H9 (cell line): Measurements from ENCODE around the gene HOXD11. TPM values are rescaled to one million over a fixed set of nuclear protein-coding genes. Genes with fewer than 3 reads are reported as not detected.
A peak's percentile ranks its signal among the peaks of the same experiment; 100 is the strongest.

ENCODE experiments used
- DNase-seq: peaks from one replicate; pipeline ENCODE4 v3.0.0-alpha.2; 2017
- H2AFZ ChIP-seq: one replicate; pipeline ENCODE4 v1.6.1; 2013; ENCODE audit warnings: mild to moderate bottlenecking, low read length, control low read depth, moderate library complexity
- H2AK5ac ChIP-seq: 2 replicates; pipeline ENCODE4 v1.6.1; 2013; ENCODE audit warnings: low read length, control low read depth, mixed read lengths; ENCODE audit not compliant: insufficient read length
- H2BK120ac ChIP-seq: one replicate; pipeline ENCODE4 v1.6.1; 2013; ENCODE audit warnings: low read depth, mild to moderate bottlenecking, low read length, control low read depth, inconsistent platforms; ENCODE audit not compliant: poor library complexity, severe bottlenecking
- H2BK12ac ChIP-seq: 2 replicates; pipeline ENCODE4 v1.6.1; 2013; ENCODE audit warnings: low read length, control low read depth, mixed read lengths, low read depth; ENCODE audit not compliant: insufficient read length
- H2BK15ac ChIP-seq: 2 replicates; pipeline ENCODE4 v1.6.1; 2013; ENCODE audit warnings: low read depth, low read length, control low read depth
- H2BK20ac ChIP-seq: one replicate; pipeline ENCODE4 v1.6.1; 2013; ENCODE audit warnings: low read depth, mild to moderate bottlenecking, low read length, control low read depth, inconsistent platforms; ENCODE audit not compliant: poor library complexity, severe bottlenecking
- H2BK5ac ChIP-seq: 2 replicates; pipeline ENCODE4 v1.6.1; 2013; ENCODE audit warnings: low read length, control low read depth, mixed read lengths; ENCODE audit not compliant: insufficient read length
- H3K14ac ChIP-seq: 2 replicates; pipeline ENCODE4 v1.6.1; 2013; ENCODE audit warnings: low read length, control low read depth; ENCODE audit not compliant: insufficient read depth
- H3K18ac ChIP-seq: 2 replicates; pipeline ENCODE4 v1.6.1; 2013; ENCODE audit warnings: low read depth, mild to moderate bottlenecking, mixed read lengths, low read length, control low read depth; ENCODE audit not compliant: insufficient read length
- H3K23ac ChIP-seq: 2 replicates; pipeline ENCODE4 v1.6.1; 2013; ENCODE audit warnings: low read length, control low read depth, mixed read lengths, low read depth; ENCODE audit not compliant: insufficient read length
- H3K23me2 ChIP-seq: 2 replicates; pipeline ENCODE4 v1.6.1; 2013; ENCODE audit warnings: low read depth, mild to moderate bottlenecking, mixed read lengths, low read length, control low read depth; ENCODE audit not compliant: insufficient read length, poor library complexity, severe bottlenecking
- H3K27ac ChIP-seq: 2 replicates; pipeline ENCODE4 v1.5.1; 2013; ENCODE audit warnings: low read length, control low read depth, mixed read lengths, low read depth; ENCODE audit not compliant: insufficient read length
- H3K27me3 ChIP-seq: 2 replicates; pipeline ENCODE4 v1.6.1; 2013; ENCODE audit warnings: low read length, control low read depth, inconsistent platforms; ENCODE audit not compliant: insufficient read depth
- H3K4ac ChIP-seq: 2 replicates; pipeline ENCODE4 v1.6.1; 2013; ENCODE audit warnings: low read depth, mild to moderate bottlenecking, control low read depth, inconsistent platforms, low read length, moderate library complexity
- H3K4me1 ChIP-seq: 2 replicates; pipeline ENCODE4 v1.6.1; 2013; ENCODE audit warnings: low read length, control low read depth, inconsistent platforms; ENCODE audit not compliant: insufficient read depth
- H3K4me2 ChIP-seq: 2 replicates; pipeline ENCODE4 v1.6.1; 2013; ENCODE audit warnings: low read length, control low read depth, mixed read lengths; ENCODE audit not compliant: insufficient read length, insufficient read depth
- H3K56ac ChIP-seq: 2 replicates; pipeline ENCODE4 v1.6.1; 2013; ENCODE audit warnings: low read depth, mild to moderate bottlenecking, mixed read lengths, low read length, control low read depth; ENCODE audit not compliant: insufficient read length
- H3K79me1 ChIP-seq: 2 replicates; pipeline ENCODE4 v1.6.1; 2013; ENCODE audit warnings: low read depth, mild to moderate bottlenecking, moderate library complexity, low read length, control low read depth, inconsistent platforms; ENCODE audit not compliant: insufficient read depth, poor library complexity, severe bottlenecking
- H3K79me2 ChIP-seq: 2 replicates; pipeline ENCODE4 v1.6.1; 2013; ENCODE audit warnings: low read length, control low read depth, inconsistent platforms; ENCODE audit not compliant: insufficient read depth
- H3K9ac ChIP-seq: 2 replicates; pipeline ENCODE4 v1.6.1; 2013; ENCODE audit warnings: low read length, control low read depth, mixed read lengths; ENCODE audit not compliant: insufficient read length; ENCODE audit errors: extremely low read depth
- H3K9me3 ChIP-seq: one replicate; pipeline ENCODE4 v1.6.1; 2013; ENCODE audit warnings: low read depth, low read length, inconsistent platforms; ENCODE audit not compliant: control insufficient read depth
- H3T11ph ChIP-seq: one replicate; pipeline ENCODE4 v1.6.1; 2013; ENCODE audit warnings: mild to moderate bottlenecking, low read length, control low read depth, inconsistent platforms
- H4K20me1 ChIP-seq: one replicate; pipeline ENCODE4 v1.6.1; 2013; ENCODE audit not compliant: control insufficient read depth, insufficient read length, insufficient read depth
- H4K5ac ChIP-seq: 2 replicates; pipeline ENCODE4 v1.6.1; 2013; ENCODE audit warnings: low read depth, mild to moderate bottlenecking, mixed read lengths, low read length, control low read depth; ENCODE audit not compliant: insufficient read length
- H4K8ac ChIP-seq: replicated peaks from 2 replicates; pipeline ENCODE4 v1.6.1; 2013; ENCODE audit warnings: low read length, control low read depth, mixed read lengths, low read depth; ENCODE audit not compliant: insufficient read length
- H4K91ac ChIP-seq: 2 replicates; pipeline ENCODE4 v1.6.1; 2013; ENCODE audit warnings: low read depth, mild to moderate bottlenecking, moderate library complexity, mixed read lengths, low read length, control low read depth; ENCODE audit not compliant: insufficient read length
- H3K27ac Mint-ChIP-seq, 3 experiments: 2 replicates in 2 of 3; 3 replicates in 1 of 3; pipeline ENCODE4 v1.8.0; 2020 to 2021; ENCODE audit warnings: mixed read lengths in 3 of 3, mild to moderate bottlenecking in 1 of 3, moderate library complexity in 1 of 3
- H3K27me3 Mint-ChIP-seq: 2 replicates; pipeline ENCODE4 v1.8.0; 2021; ENCODE audit warnings: low read depth, mild to moderate bottlenecking, moderate library complexity, mixed read lengths
- H3K36me3 Mint-ChIP-seq, 3 experiments: 2 replicates in 2 of 3; 3 replicates in 1 of 3; pipeline ENCODE4 v1.8.0; 2020 to 2021; ENCODE audit warnings: low read depth in 3 of 3, mixed read lengths in 3 of 3; ENCODE audit not compliant: insufficient read depth in 1 of 3
- H3K4me1 Mint-ChIP-seq, 2 experiments: 2 replicates each; pipeline ENCODE4 v1.8.0; 2020; ENCODE audit warnings: mixed read lengths in 2 of 2
- H3K4me3 Mint-ChIP-seq, 2 experiments: 2 replicates in 1 of 2; 3 replicates in 1 of 2; pipeline ENCODE4 v1.8.0; 2020 to 2021; ENCODE audit warnings: mild to moderate bottlenecking in 2 of 2, mixed read lengths in 2 of 2, moderate library complexity in 1 of 2
- H3K9me3 Mint-ChIP-seq, 2 experiments: 2 replicates in 1 of 2; 3 replicates in 1 of 2; pipeline ENCODE4 v1.8.0; 2020; ENCODE audit warnings: mild to moderate bottlenecking in 2 of 2, mixed read lengths in 2 of 2, moderate library complexity in 1 of 2
- CTCF ChIP-seq: fragments of 200-600 bp; sonication (generic); conservative IDR thresholded peaks from 3 replicates; pipeline ENCODE4 v1.8.0; 2021; ENCODE audit warnings: antibody characterized with exemption, mild to moderate bottlenecking
- WGBS: extraction: QIAGEN DNeasy Blood & Tissue Kit; methylation state at CpG from one replicate; pipeline ENCODE4 v1.1.7; 2013; ENCODE audit warnings: missing lambda C conversion rate, low lambda C conversion rate, mixed read lengths; ENCODE audit not compliant: insufficient read length; ENCODE audit errors: extremely low coverage; 5-methylcytosine and 5-hydroxymethylcytosine counted together
- total RNA-seq: library from RNA; stranded (reverse); gene quantifications from 2 replicates; pipeline ENCODE4 v1.2.1, GENCODE V29; 2021

The HOXD11 gene
- total RNA-seq, 1 experiment from 2014 or later = not detected

- Histone ChIP-seq H3T11ph (no peak overlapping the region), H4K20me1 (no peaks in the 10 kb centered on the region), H3K9ac (no peak overlapping the region), H3K23ac (no peak overlapping the region), H2BK20ac (no peak overlapping the region), H3K27me3 (peaks cover 92% of the 10 kb centered on the region), H2BK5ac (no peak overlapping the region), H2BK120ac (no peak overlapping the region), H3K79me2 (no peaks in the 10 kb centered on the region), H3K4me2 (no peak overlapping the region), H3K4me1 (no peaks in the 10 kb centered on the region), H3K27ac (no peak overlapping the region), H4K5ac (no peak overlapping the region), H3K4ac (no peak overlapping the region), H3K18ac (no peak overlapping the region), H2BK12ac (no peak overlapping the region), H3K56ac (no peak overlapping the region), H3K23me2 (no peaks in the 10 kb centered on the region), H4K91ac (no peak overlapping the region), H2BK15ac (no peak overlapping the region), H4K8ac (no peak overlapping the region), H3K79me1 (no peaks in the 10 kb centered on the region), H2AK5ac (no peak overlapping the region), H2AFZ (no peak overlapping the region), H3K9me3 (no peaks in the 10 kb centered on the region), H3K14ac (no peak overlapping the region)
- no peak overlapping the region; a peak in 1 of 5 replicates for H3K4me3 Mint-ChIP-seq
- H3K36me3 Mint-ChIP-seq = peaks cover 0 to 4% (median 0%) of the 10 kb centered on the region in 3 experiments; a peak in 1 of 7 replicates
- peaks cover 99% of the 10 kb centered on the region for H3K27me3 Mint-ChIP-seq
- no CpG with 5 or more reads among the region's 29 CpGs for WGBS
- H3K27ac Mint-ChIP-seq = no peak overlapping the region
- peaks cover 5 to 7% of the 10 kb centered on the region in 2 experiments; a peak in 4 of 5 replicates for H3K9me3 Mint-ChIP-seq
- H3K4me1 Mint-ChIP-seq = peaks cover 8 to 26% of the 10 kb centered on the region in 2 experiments; a peak in 3 of 4 replicates
- no peak; the same call in 2 of the 3 replicates for TF ChIP-seq CTCF
- peak; percentile 39 for DNase-seq
These were observed 33.9 kb upstream of the HOXD11 start for GRCh38 chr2:176072951-176073904.
